Duodenal mucosa (tissue), 2 donors: ENCODE data around the gene TTC16.
A peak's percentile ranks its signal among the peaks of the same experiment; 100 is the strongest.

Experiments
- H3K27ac ChIP-seq: one replicate; pipeline ENCODE4 v1.7.0; 2013; ENCODE audit warnings: low read depth, low read length
- H3K27me3 ChIP-seq, 2 donors: one replicate each; pipeline ENCODE4 v1.7.0; 2013; ENCODE audit warnings: low read length in 2 of 2, control low read depth in 1 of 2; ENCODE audit not compliant: insufficient read depth in 2 of 2, control insufficient read depth in 1 of 2
- H3K36me3 ChIP-seq, 2 donors: one replicate each; pipeline ENCODE4 v1.7.0; 2013; ENCODE audit warnings: low read length in 2 of 2, control low read depth in 1 of 2; ENCODE audit not compliant: insufficient read depth in 2 of 2, control insufficient read depth in 1 of 2
- H3K4me1 ChIP-seq, 2 donors: one replicate each; pipeline ENCODE4 v1.7.0; 2013; ENCODE audit warnings: low read length in 2 of 2, control low read depth in 1 of 2; ENCODE audit not compliant: insufficient read depth in 2 of 2, control insufficient read depth in 1 of 2
- H3K4me3 ChIP-seq, 2 donors: one replicate each; pipeline ENCODE4 v1.7.0; 2013; ENCODE audit warnings: low read length in 2 of 2, low read depth in 1 of 2
- H3K9ac ChIP-seq, 2 donors: one replicate each; pipeline ENCODE4 v1.7.0; 2013; ENCODE audit warnings: low read length in 2 of 2, low read depth in 1 of 2
- H3K9me3 ChIP-seq, 2 donors: one replicate each; pipeline ENCODE4 v1.7.0; 2013; ENCODE audit warnings: low read length in 2 of 2, control low read depth in 1 of 2; ENCODE audit not compliant: control insufficient read depth in 1 of 2

The TTC16 gene

GRCh38 chr9:127697575-127697974, 18.3 kb upstream of the TTC16 start:
- Histone ChIP-seq H3K9ac (no peak overlapping the region), H3K27me3 (no peaks in the 10 kb centered on the region), H3K36me3 (no peaks in the 10 kb centered on the region), H3K4me1 (peaks cover 0 to 8% of the 10 kb centered on the region in 2 donors), H3K27ac (no peak overlapping the region), H3K4me3 (no peak overlapping the region), H3K9me3 (no peaks in the 10 kb centered on the region)

DNA sequence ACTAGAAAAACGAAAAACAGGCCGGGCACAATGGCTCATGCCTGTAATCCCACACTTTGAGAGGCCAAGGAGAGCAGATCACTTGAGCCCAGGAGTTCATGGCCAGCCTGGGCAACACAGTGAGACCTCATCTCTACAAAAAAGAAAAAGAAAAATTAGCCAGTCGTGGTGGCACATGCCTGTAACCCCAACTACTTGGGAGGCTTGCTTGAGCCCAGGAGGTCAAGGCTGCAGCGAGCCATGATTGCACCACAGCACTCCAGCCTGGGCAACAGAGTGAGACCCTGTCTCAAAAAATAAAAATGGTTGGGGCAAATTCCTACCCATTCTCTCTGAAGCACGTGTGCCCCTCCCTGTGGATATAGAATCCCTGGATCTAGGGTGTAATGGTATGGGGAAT, 17.5 kb upstream of the TTC16 start:
- no peaks in the 10 kb centered on the region for H3K27me3 ChIP-seq
- H3K4me1 ChIP-seq: peaks cover 0 to 8% of the 10 kb centered on the region in 2 donors
- H3K36me3 ChIP-seq: no peaks in the 10 kb centered on the region
- no peak overlapping the region for H3K4me3 ChIP-seq
- H3K27ac ChIP-seq: no peak overlapping the region
- no peaks in the 10 kb centered on the region for H3K9me3 ChIP-seq
- no peak overlapping the region for H3K9ac ChIP-seq

- peak overlapping the region; percentile 10 to 51 for H3K4me3 ChIP-seq
- H3K4me1 ChIP-seq: peaks cover 0 to 8% of the 10 kb centered on the region in 2 donors
- H3K27me3 ChIP-seq: no peaks in the 10 kb centered on the region
- peak overlapping the region; percentile 38 to 58 for H3K9ac ChIP-seq
- no peaks in the 10 kb centered on the region for H3K9me3 ChIP-seq
- peak overlapping the region; percentile 64 for H3K27ac ChIP-seq
- H3K36me3 ChIP-seq: no peaks in the 10 kb centered on the region
These were observed 16.8 kb upstream of the TTC16 start for GRCh38 chr9:127698985-127699670.

DNA sequence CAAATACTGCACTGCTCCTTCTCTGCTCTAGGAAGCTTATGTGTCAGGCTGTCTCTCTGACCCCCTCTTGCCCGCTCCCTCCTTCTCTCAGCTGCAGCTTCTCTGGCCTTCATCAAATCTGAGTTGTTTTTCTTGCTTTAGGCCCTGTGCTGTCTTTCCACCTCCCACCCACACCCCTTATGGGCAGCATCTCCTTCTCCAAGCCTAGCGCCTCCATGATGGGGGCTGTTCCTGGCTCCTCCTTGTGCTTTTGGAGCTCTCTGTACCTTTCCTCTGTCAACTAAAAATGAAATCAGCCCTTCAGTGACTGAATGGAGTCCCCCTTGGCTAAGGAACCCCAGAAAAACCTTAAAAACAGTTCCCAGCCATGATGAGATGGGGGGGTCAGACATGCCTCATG, 15.7 kb upstream of the TTC16 start:
- Histone ChIP-seq H3K27me3 (no peaks in the 10 kb centered on the region), H3K27ac (no peak overlapping the region), H3K9ac (no peak overlapping the region), H3K9me3 (no peaks in the 10 kb centered on the region), H3K4me1 (peaks cover 0 to 8% of the 10 kb centered on the region in 2 donors), H3K4me3 (no peak overlapping the region), H3K36me3 (no peaks in the 10 kb centered on the region)

GRCh38 chr9:127700594-127701255, 15.2 kb upstream of the TTC16 start:
- Histone ChIP-seq H3K4me3 (no peak overlapping the region), H3K9me3 (no peaks in the 10 kb centered on the region), H3K9ac (no peak overlapping the region), H3K27me3 (no peaks in the 10 kb centered on the region), H3K36me3 (no peaks in the 10 kb centered on the region), H3K4me1 (peaks cover 0 to 4% of the 10 kb centered on the region in 2 donors), H3K27ac (no peak overlapping the region)

- H3K27me3 ChIP-seq: no peaks in the 10 kb centered on the region
- no peaks in the 10 kb centered on the region for H3K36me3 ChIP-seq
- no peaks in the 10 kb centered on the region for H3K9me3 ChIP-seq
- H3K9ac ChIP-seq: no peak overlapping the region
- H3K4me3 ChIP-seq: no peak overlapping the region
- H3K27ac ChIP-seq: no peak overlapping the region
- peaks cover 0 to 4% of the 10 kb centered on the region in 2 donors for H3K4me1 ChIP-seq
These were observed 12.5 kb upstream of the TTC16 start for GRCh38 chr9:127703289-127703946.

DNA sequence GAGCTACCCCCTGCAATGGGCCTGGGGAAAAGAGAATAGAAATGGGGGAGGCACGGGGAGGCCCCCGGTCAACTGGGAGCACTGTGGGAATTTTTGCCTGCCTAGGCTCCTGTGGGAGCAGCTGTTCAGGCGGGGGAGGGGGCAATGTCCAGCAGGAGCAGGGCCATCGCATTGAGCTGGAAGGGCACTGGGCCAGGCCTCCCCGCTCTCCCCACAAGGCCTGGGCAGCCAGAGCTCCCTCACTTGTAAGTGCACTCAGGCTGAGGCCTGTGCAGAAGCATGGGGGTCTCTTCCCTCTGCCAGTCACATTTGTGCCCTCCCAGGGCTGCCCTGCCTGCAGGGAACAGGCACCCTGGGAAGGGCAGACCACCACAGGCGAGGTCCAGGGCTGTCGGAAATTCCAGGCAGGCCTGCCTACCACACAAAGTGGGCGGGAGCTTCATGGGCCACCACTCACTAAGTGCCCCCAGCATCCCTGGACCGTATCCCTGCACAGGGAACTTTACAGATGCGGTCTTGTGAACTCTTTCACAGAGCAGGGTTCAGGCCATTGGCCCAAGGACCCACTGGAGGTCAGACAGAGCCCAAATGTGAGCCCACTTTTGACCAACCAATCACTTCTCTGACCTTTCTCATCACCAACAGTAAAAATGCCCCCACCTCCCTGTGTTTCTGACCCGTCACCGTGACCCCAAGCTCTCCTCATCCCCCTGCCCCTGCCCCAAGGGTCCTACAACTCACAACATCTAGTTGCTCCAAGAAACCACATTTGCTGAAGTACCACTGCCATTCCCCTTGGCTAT, 10.1 kb upstream of the TTC16 start:
- Histone ChIP-seq H3K9me3 (no peaks in the 10 kb centered on the region), H3K27me3 (no peaks in the 10 kb centered on the region), H3K27ac (no peak overlapping the region), H3K9ac (no peak overlapping the region), H3K36me3 (no peaks in the 10 kb centered on the region), H3K4me3 (no peak overlapping the region), H3K4me1 (no peaks in the 10 kb centered on the region)

DNA sequence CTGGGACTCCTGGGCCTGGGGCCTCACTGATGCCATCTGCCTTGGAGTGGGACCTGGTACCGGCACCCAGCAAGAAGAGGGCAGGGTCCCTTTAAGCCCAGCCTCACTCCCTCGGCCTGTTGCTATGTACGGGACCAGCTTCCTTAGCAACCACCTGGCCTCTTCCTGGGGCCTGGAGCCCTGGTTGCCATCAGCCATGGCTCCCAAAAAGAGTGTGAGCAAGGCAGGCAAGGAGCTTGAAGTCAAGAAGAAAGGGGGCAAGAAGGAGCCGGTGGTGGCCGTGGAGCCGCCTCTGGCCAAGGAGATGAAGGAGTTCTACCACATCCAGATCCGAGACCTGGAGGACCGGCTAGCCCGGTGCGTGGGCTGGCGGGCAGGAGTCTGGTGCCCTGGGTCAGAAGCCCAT, 9.0 kb upstream of the TTC16 start, which contains the start of gene CFAP157:
Gene CFAP157, plus strand, starts transcription at position 153 of the 406 bp plus-strand sequence. Its CDS starts 44 bp downstream, at position 197.
- no peak within 1 kb of the TSS for H3K9ac ChIP-seq
- no peaks in the 10 kb centered on the region for H3K27me3 ChIP-seq
- H3K4me1 ChIP-seq: no peaks in the 10 kb centered on the region

GRCh38 chr9:127707766-127708165, 8.1 kb upstream of the TTC16 start:
- H3K4me3 ChIP-seq: no peak overlapping the region
- no peaks in the 10 kb centered on the region for H3K9me3 ChIP-seq
- no peaks in the 10 kb centered on the region for H3K27me3 ChIP-seq
- no peaks in the 10 kb centered on the region for H3K36me3 ChIP-seq
- H3K9ac ChIP-seq: no peak overlapping the region
- no peak overlapping the region for H3K27ac ChIP-seq
- no peaks in the 10 kb centered on the region for H3K4me1 ChIP-seq

More for the DNA sequence above, 9.0 kb upstream of the TTC16 start, which contains the start of gene CFAP157:
- Histone ChIP-seq H3K9me3 (no peaks in the 10 kb centered on the region), H3K27ac (no peak within 1 kb of the TSS), H3K36me3 (no peaks in the 10 kb centered on the region), H3K4me3 (no peak within 1 kb of the TSS)
